Peyer's patch (tissue), 4 donors: ENCODE data around the gene ZP2.

Experiments used
- POLR2A ChIP-seq, 2 donors: fragments of 450-650 bp; IDR thresholded peaks; one replicate each; pipeline ENCODE4 v1.5.1; 2017; ENCODE audit warnings: antibody characterized with exemption in 2 of 2, mild to moderate bottlenecking in 2 of 2, moderate library complexity in 2 of 2
- TF ChIP-seq, protein P1 (sequence below), 6 experiments: fragments of 450-650 bp in 4 of 6; fragments of 200-600 bp in 2 of 6; sonication (generic) in 1 of 6; IDR thresholded peaks; one replicate each; pipeline ENCODE4 v1.5.1; 2017 to 2019; ENCODE audit warnings: antibody characterized with exemption in 6 of 6, mild to moderate bottlenecking in 3 of 6, moderate library complexity in 1 of 6

DNA sequence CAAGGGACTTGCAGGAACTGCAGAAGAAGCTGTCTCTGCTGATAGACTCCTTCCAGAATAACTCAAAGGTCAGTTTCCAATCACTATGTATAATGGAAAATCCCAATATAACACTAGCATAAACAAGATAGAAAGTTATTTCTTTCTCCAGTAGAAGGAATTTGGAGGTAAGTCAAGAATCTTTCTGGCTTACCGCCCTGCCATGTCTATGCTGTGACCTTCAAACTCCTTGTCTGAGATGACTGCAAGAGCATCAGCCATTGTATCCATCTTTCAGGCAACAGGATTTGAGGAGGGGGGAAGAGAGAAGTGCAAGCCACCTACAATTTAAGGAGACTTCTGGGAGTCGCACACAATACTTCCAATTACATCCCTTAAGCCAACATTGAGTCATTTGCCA lies 50.2 kb downstream of the ZP2 start:
- TF ChIP-seq, protein P1, sequence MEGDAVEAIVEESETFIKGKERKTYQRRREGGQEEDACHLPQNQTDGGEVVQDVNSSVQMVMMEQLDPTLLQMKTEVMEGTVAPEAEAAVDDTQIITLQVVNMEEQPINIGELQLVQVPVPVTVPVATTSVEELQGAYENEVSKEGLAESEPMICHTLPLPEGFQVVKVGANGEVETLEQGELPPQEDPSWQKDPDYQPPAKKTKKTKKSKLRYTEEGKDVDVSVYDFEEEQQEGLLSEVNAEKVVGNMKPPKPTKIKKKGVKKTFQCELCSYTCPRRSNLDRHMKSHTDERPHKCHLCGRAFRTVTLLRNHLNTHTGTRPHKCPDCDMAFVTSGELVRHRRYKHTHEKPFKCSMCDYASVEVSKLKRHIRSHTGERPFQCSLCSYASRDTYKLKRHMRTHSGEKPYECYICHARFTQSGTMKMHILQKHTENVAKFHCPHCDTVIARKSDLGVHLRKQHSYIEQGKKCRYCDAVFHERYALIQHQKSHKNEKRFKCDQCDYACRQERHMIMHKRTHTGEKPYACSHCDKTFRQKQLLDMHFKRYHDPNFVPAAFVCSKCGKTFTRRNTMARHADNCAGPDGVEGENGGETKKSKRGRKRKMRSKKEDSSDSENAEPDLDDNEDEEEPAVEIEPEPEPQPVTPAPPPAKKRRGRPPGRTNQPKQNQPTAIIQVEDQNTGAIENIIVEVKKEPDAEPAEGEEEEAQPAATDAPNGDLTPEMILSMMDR (IDR thresholded peaks at IDR 0.05) = no peak
- no peak for TF ChIP-seq POLR2A (IDR thresholded peaks at IDR 0.05)
